SK-N-SH treated with all-trans-retinoic acid at 6 μM for 48 hours (cell line): ENCODE measurements around the gene WARS2.

Experiments used
- ARNTL ChIP-seq: fragments of 450-650 bp; formaldehyde crosslinking; IDR thresholded peaks from 2 replicates; pipeline ENCODE4 v1.5.0; 2020; ENCODE audit warnings: low read depth, mild to moderate bottlenecking, moderate library complexity, borderline replicate concordance
- CREB5 ChIP-seq: fragments of 250-450 bp; sonication (Bioruptor Pico); IDR thresholded peaks from 2 replicates; pipeline ENCODE4 v1.5.1; 2020; ENCODE audit warnings: low read depth, mild to moderate bottlenecking, moderate library complexity
- GLIS3 ChIP-seq: fragments of 250-450 bp; sonication (Bioruptor Pico); IDR thresholded peaks from 2 replicates; pipeline ENCODE4 v1.5.0; 2020; ENCODE audit warnings: mild to moderate bottlenecking, moderate library complexity
- ISL1 ChIP-seq: fragments of 250-450 bp; sonication (Bioruptor Pico); IDR thresholded peaks from 2 replicates; pipeline ENCODE4 v2.1.2; 2022; ENCODE audit warnings: mild to moderate bottlenecking, moderate library complexity
- PATZ1 ChIP-seq: fragments of 250-450 bp; sonication (Bioruptor Pico); IDR thresholded peaks from 2 replicates; pipeline ENCODE4 v1.8.0; 2020; ENCODE audit warnings: mild to moderate bottlenecking, moderate library complexity, borderline replicate concordance
- POU6F1 ChIP-seq: fragments of 250-450 bp; sonication (Bioruptor Pico); IDR thresholded peaks from 2 replicates; pipeline ENCODE4 v1.8.0; 2021; ENCODE audit warnings: low read depth, mild to moderate bottlenecking, moderate library complexity, borderline replicate concordance
- PPARA ChIP-seq: fragments of 250-450 bp; sonication (Bioruptor Pico); IDR thresholded peaks from 2 replicates; pipeline ENCODE4 v1.5.0; 2020; ENCODE audit warnings: mild to moderate bottlenecking, borderline replicate concordance
- RARB ChIP-seq: fragments of 250-450 bp; sonication (Bioruptor Pico); IDR thresholded peaks from 2 replicates; pipeline ENCODE4 v1.8.0; 2021; ENCODE audit warnings: mild to moderate bottlenecking, moderate library complexity
- TCF4 ChIP-seq: fragments of 250-450 bp; sonication (Bioruptor Pico); IDR thresholded peaks from 2 replicates; pipeline ENCODE4 v1.8.0; 2021; ENCODE audit warnings: mild to moderate bottlenecking, moderate library complexity, borderline replicate concordance
- ZC3H10 ChIP-seq: fragments of 250-450 bp; sonication (Bioruptor Pico); IDR thresholded peaks from 2 replicates; pipeline ENCODE4 v1.5.1; 2021; ENCODE audit warnings: mild to moderate bottlenecking, moderate library complexity
- ZNF70 ChIP-seq: fragments of 450-650 bp; formaldehyde crosslinking; IDR thresholded peaks from 2 replicates; pipeline ENCODE4 v1.5.0; 2020; ENCODE audit warnings: mild to moderate bottlenecking, moderate library complexity
- ZNF8 ChIP-seq: fragments of 450-650 bp; formaldehyde crosslinking; IDR thresholded peaks from 2 replicates; pipeline ENCODE4 v1.5.0; 2020; ENCODE audit warnings: mild to moderate bottlenecking, moderate library complexity

GRCh38 chr1:119160409-119160808 lies 20.0 kb upstream of the WARS2 start:
- TF ChIP-seq PATZ1 (CRISPR knock-in tag): no peak
- no peak for TF ChIP-seq CREB5 (CRISPR knock-in tag)
- no peak for TF ChIP-seq ARNTL
- TF ChIP-seq POU6F1 (CRISPR knock-in tag): no peak
- TF ChIP-seq RARB (CRISPR knock-in tag): no peak
- no peak for TF ChIP-seq GLIS3
- TF ChIP-seq ZNF70 (CRISPR knock-in tag): no peak
- no peak for TF ChIP-seq ISL1 (CRISPR knock-in tag)
- no peak for TF ChIP-seq TCF4 (CRISPR knock-in tag)
- no peak for TF ChIP-seq PPARA
- TF ChIP-seq ZNF8 (CRISPR knock-in tag): no peak
- no peak for TF ChIP-seq ZC3H10 (CRISPR knock-in tag)
